ENCODE measurements around the gene PTPN2. TPM values are rescaled to one million over a fixed set of nuclear protein-coding genes. Genes with fewer than 3 reads are reported as not detected.

Gene PTPN2
- total RNA-seq, 4 donors from 2014 or later = 22.9 to 57.6 (median 37.5) TPM

GRCh38 chr18:12895014-12895413 lies 11.0 kb upstream of the PTPN2 start:
- DNase-seq = no peak
- TF ChIP-seq POLR2A (IDR thresholded peaks at IDR 0.05) = no peak
- TF ChIP-seq, protein P1, sequence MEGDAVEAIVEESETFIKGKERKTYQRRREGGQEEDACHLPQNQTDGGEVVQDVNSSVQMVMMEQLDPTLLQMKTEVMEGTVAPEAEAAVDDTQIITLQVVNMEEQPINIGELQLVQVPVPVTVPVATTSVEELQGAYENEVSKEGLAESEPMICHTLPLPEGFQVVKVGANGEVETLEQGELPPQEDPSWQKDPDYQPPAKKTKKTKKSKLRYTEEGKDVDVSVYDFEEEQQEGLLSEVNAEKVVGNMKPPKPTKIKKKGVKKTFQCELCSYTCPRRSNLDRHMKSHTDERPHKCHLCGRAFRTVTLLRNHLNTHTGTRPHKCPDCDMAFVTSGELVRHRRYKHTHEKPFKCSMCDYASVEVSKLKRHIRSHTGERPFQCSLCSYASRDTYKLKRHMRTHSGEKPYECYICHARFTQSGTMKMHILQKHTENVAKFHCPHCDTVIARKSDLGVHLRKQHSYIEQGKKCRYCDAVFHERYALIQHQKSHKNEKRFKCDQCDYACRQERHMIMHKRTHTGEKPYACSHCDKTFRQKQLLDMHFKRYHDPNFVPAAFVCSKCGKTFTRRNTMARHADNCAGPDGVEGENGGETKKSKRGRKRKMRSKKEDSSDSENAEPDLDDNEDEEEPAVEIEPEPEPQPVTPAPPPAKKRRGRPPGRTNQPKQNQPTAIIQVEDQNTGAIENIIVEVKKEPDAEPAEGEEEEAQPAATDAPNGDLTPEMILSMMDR (IDR thresholded peaks at IDR 0.05) = no peak
- no peaks in the 10 kb centered on the region for H3K9me3 ChIP-seq
- intact Hi-C loops (cut with DNase I; ENCODE audit: low total_unique reads) = no loop called here
- no peak overlapping the region for H3K4me3 ChIP-seq
- no peaks in the 10 kb centered on the region for H3K36me3 ChIP-seq
- peaks cover 0 to 3% of the 10 kb centered on the region in 2 donors for H3K4me1 ChIP-seq
- no peaks in the 10 kb centered on the region for H3K27me3 ChIP-seq
- H3K27ac ChIP-seq = no peak overlapping the region

DNA sequence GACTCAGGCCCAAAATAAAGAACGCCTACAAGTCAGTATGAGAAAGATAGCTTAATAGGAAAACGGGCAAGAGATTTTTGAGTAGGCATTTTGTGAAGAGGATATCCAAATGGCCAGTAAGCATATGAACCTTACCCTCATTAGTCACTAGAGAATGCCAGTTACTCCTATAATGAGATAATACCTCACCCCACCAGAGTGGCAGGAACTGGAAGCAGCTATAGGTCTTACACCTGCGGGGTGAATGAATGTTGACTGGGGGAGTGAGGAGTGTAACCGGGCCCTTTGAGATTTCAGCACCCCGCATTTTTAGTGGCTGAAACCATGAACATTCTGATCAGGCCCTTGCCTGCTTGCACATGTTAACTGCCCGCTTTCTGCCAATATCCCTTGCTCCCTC lies 7.5 kb upstream of the PTPN2 start:
- TF ChIP-seq POLR2A (IDR thresholded peaks at IDR 0.05) = no peak
- TF ChIP-seq, protein P1 (IDR thresholded peaks at IDR 0.05) = no peak
- Histone ChIP-seq H3K4me1 (no peaks in the 10 kb centered on the region), H3K27me3 (no peaks in the 10 kb centered on the region), H3K4me3 (no peak overlapping the region), H3K27ac (no peak overlapping the region), H3K36me3 (no peaks in the 10 kb centered on the region), H3K9me3 (no peaks in the 10 kb centered on the region)
- DNase-seq = no peak
- intact Hi-C loops (cut with DNase I; ENCODE audit: low total_unique reads) = no loop called here

DNA sequence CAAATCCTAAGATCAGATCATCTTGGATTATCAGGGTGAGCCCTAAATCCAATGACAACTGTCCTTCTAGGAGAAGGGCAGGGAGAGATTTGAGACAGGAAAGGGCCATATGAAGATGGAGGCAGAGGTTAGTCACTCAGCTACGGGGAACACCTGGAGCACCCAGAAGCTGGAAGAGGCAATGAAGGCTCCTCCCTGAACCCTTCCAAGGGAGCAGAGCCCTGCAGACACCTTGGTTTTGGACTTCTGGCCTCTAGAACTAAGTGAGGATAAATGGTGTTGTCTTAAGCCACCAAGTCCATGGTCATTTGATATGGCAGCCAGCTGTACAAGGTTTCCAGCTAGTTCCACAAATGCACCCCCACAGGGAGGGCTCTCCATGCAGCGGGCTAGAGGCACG lies 6.9 kb upstream of the PTPN2 start:
- H3K4me1 ChIP-seq = no peaks in the 10 kb centered on the region
- H3K27ac ChIP-seq = no peak overlapping the region
- H3K36me3 ChIP-seq = no peaks in the 10 kb centered on the region
- H3K4me3 ChIP-seq = no peak overlapping the region
- no peak for DNase-seq
- no peaks in the 10 kb centered on the region for H3K27me3 ChIP-seq
- intact Hi-C loops (cut with DNase I; ENCODE audit: low total_unique reads) = no loop called here
- TF ChIP-seq, protein P1 (IDR thresholded peaks at IDR 0.05) = no peak
- no peak for TF ChIP-seq POLR2A (IDR thresholded peaks at IDR 0.05)
- no peaks in the 10 kb centered on the region for H3K9me3 ChIP-seq

DNA sequence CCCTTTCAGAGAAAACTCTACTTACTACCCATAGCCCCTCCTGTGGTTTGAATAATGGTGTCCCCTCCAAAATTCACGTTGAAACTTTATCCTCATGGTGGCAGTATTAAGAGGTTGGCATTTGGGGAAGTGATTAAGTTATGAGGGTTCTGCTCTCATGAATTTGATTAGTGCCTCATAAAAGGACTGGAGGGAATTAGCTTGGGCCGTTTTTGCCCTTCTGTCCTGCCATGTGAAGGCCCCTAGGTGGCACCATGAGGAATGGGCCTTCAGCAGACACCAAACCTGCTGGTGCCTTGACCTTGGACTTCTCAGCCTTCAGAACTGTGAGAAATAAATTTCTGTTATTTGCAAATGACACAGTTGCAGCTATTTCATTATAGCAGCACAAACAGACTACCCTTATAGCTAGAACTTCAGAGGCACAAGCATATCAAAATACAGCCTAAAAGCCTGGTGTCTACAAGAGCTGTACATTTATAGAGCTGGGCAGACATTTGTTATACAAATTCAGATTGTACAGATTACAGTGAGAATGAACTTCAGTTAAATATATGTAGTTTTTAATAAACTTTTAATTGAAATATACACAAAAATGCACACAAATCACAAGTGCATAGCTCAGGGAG lies 2.6 kb upstream of the PTPN2 start:
- no peak for TF ChIP-seq POLR2A (IDR thresholded peaks at IDR 0.05)
- TF ChIP-seq, protein P1 (IDR thresholded peaks at IDR 0.05) = no peak

GRCh38 chr18:12885500-12885899 lies 1.5 kb upstream of the PTPN2 start:
- no peaks in the 10 kb centered on the region for H3K9me3 ChIP-seq
- no peaks in the 10 kb centered on the region for H3K27me3 ChIP-seq
- intact Hi-C loops (cut with DNase I; ENCODE audit: low total_unique reads) = no loop called here
- no peaks in the 10 kb centered on the region for H3K4me1 ChIP-seq
- no peak for DNase-seq
- no peaks in the 10 kb centered on the region for H3K36me3 ChIP-seq
- no peak overlapping the region for H3K4me3 ChIP-seq
- TF ChIP-seq, protein P1 (IDR thresholded peaks at IDR 0.05) = no peak
- TF ChIP-seq POLR2A (IDR thresholded peaks at IDR 0.05) = no peak
- H3K27ac ChIP-seq = no peak overlapping the region

More for the DNA sequence above, 2.6 kb upstream of the PTPN2 start:
- intact Hi-C loops (cut with DNase I; ENCODE audit: low total_unique reads) = no loop called here
- no peak overlapping the region for H3K27ac ChIP-seq
- no peaks in the 10 kb centered on the region for H3K9me3 ChIP-seq
- no peaks in the 10 kb centered on the region for H3K27me3 ChIP-seq
- no peak for DNase-seq
- H3K4me3 ChIP-seq = no peak overlapping the region
- H3K36me3 ChIP-seq = no peaks in the 10 kb centered on the region
- no peaks in the 10 kb centered on the region for H3K4me1 ChIP-seq

All from uterus (tissue), 4 donors.